Inflammatory macrophage (primary cell): ENCODE results near the gene CRYBG2.
A peak's percentile ranks its signal among the peaks of the same experiment; 100 is the strongest.
"Not testable (repeated sequence)": the region's sequence is repeated elsewhere in the genome, so short reads cannot be mapped to it uniquely, and the experiment has no call there.

Experiments
- DNase-seq, 2 donors: peaks; one replicate each; pipeline ENCODE4 v3.0.0-alpha.2; 2020 to 2022

The CRYBG2 gene

DNA sequence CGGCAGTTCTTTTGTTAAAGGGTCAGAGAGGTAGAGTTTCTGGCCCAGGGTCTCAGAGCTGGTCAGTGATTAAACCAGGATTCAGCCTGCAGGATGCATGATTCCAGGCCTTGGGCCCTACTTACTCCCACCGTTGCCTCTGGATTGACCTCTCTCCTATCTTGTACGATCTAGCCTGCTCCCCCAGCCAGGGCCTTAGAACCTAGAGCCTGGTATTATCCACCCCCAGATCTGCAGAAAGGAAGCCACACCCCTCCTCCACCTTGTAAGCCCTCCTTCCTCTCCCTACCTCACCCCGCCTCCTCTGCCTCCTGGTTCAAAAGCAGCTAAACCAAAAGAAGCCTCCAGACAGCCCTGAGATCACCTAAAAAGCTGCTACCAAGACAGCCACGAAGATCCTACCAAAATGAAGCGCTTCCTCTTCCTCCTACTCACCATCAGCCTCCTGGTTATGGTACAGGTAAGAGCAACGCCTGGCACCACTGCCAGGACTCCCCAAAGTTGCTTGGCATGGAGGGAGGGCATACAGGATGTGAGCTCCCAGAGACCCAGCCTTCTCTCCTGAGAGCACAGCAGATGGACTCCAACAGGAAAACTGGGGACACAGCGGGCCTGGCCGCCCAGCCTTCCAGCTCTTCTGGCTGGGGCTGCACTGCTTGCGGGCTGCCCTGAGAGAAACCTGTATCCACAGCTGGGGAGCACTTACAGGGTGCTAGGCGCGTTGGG, 36.2 kb downstream of the CRYBG2 start, which contains the start of gene CD52:
TSS of gene CD52 (plus strand) at position 347 of the 726 bp plus-strand sequence. CDS start at position 407, 60 bp downstream.
- DNase-seq: peak; percentile 48 to 75

- DNase-seq: peak in 1 of 2 donors; percentile 32
Observed at GRCh38 chr1:26317146-26317545, 36.8 kb downstream of the CRYBG2 start.

DNA sequence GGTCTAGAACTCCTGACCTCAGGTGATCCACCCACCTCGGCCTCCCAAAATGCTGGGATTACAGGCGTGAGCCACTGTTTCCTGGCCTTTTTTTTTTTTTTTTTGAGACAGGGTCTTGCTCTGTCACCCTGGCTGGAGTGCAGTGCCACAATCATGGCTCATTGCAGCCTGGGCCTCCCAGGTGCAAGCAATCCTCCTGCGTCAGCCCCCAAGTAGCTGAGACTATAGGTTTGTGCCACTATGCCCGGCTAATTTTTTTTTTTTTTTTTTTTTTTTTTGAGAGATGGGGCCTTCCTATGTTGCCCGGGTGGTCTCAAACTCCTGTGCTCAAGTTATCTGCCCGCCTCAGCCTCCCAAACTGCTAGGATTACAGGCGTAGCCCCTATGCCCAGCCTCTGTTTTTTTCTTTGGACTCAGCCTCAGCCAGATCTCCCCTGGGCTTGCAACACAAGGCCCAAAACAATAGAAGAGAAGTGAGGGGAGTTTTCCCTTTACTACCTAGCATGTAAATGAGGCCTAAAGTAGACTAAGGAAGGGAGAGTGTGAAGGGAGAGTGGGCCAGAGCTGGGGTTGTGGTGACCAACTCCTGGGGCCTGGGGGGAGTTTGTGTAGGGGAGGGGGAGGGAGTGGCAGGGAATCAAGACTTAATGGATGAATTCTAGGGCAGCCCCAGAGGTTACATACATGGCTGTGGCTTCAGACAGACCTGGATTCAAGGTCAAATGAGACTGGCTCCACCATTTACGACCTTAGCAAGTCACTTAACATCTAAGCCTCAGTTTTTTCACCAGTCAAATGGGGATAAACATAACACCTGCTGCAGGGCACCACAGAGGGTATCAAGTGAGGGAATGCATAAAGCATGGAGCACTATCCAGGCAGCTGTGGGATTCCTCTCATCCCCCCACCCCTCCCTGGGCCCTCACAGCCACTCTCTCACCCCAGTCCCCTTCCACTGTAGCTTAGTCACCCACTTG, 37.8 kb downstream of the CRYBG2 start:
- no peak for DNase-seq

GRCh38 chr1:26314501-26314900, 39.4 kb downstream of the CRYBG2 start:
- peak; percentile 25 to 69 for DNase-seq

- DNase-seq: peak; percentile 42 to 54
Observed at GRCh38 chr1:26307966-26308899, 45.7 kb downstream of the CRYBG2 start.

GRCh38 chr1:26307363-26307781, 46.6 kb downstream of the CRYBG2 start:
- DNase-seq: no peak

DNA sequence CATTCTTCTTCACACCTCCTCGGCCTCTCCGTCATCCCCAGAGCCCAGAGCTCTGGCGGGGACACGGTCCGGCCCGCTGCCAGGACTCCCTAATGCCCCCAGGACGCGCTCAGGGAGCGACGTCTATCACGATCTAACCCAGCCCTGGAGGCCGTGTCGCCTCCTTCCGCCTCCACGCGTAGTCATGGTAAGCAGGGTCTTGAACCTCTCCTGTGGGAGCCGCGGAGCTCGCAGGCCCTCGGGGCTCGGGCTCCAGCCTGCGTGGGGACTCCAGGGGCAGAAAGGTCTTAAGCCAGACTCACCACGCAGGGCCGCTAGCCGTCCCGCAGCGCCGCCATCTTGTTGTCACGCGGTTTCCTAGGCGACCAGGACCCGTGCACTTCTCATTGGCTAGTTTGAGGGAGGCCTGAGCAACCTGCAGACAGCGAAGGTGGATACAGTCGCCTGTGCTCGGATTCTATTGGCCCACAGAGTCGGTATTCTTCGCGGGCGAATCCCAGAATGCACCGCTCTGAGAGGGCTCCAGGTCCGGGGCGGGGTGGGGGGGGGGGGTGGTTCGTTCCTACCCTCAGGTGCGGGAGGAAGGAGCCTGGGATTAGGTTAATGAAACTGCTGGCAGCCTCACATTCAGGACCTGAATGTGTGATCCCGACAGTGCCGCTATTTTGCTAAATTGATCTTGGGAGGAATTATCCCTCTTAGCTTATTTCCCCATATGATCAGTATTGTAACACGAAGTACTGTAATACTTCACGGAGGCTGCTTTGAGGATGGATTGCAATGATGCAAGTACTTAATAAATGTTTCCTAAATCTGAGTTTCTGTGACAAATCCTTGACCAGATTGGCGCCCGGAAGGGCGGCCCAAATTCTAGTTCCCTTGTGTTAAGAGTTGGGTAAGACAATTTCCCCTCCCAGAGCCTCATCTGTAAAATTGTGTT, 47.4 kb downstream of the CRYBG2 start, which contains the start of gene UBXN11:
TSS of gene UBXN11 (minus strand) at position 347 of the 940 bp plus-strand sequence. CDS start 3,753 bp downstream, outside the sequence.
- DNase-seq: peak; percentile 96 to 98

DNA sequence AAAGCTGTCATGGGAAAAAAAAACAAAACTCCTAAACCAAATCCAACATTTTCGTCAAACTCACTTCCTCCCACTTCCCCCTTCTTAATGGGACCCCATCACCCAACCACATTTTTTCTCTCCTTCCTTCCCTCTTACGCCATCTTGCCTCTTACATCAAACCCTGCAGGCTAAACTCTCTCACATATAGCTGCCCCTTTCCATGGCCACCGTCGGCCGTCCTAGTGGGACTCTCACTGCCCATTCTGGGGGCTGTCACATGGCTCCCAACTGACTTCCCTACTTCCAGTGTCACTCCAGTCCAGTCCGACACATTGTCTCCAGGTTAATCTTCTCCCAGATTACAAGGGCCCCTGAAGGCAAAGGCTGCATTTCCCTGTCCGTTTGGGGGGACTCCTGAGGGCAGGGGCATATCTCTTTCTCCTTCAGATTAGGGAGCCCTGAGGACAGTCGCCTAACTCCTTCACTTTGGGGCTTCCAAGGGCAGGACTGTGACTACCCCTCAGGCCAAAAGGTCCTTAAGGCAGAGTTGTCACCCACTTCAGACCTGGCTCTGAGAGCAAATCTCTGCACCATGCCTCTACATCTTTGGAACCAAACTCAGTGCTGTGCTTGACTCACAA, 48.2 kb downstream of the CRYBG2 start:
- peak; percentile 61 to 74 for DNase-seq

- no peak for DNase-seq
Observed at GRCh38 chr1:26302733-26303405, 51.1 kb downstream of the CRYBG2 start.

DNA sequence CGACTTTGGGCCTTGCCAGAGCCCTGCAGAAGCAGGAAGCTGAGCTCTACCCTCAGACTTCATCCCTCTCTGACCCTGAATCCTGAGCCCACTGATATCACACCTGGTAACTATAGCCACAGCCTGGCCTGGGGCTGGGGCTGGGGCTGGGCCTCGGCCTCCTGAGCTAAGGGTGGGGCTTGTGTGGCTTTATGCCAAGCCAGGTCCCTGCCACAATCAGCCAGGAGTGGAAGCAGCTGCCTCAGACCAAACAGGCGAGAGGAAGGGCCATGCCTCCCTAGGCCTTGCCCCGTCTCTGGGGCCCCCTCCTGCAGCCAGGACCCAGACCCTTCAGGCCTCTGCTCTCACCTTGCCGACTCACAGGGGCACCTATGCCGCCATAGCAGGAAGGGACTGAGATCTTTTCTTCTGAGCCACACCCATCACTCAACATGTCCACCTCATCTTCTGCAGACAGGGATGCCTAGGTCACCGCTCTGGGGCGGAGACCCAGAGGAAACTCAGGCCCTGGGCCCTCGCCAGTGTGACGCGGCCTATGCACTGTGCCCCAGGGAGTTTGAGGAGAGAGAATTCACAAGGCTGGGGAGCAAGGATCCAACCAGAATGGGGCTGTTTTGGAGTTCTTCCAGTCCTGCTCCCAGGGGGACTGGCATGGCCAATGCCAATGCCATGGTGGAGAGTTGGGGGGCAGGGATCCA, 53.2 kb downstream of the CRYBG2 start:
- no peak for DNase-seq

- DNase-seq: no peak
Observed at GRCh38 chr1:26297791-26298124, 56.2 kb downstream of the CRYBG2 start.

GRCh38 chr1:26297057-26297790, 56.7 kb downstream of the CRYBG2 start:
- DNase-seq: no peak

GRCh38 chr1:26296340-26297056, 57.4 kb downstream of the CRYBG2 start:
- no peak for DNase-seq

- DNase-seq: no peak
Observed at GRCh38 chr1:26295194-26296138, 58.5 kb downstream of the CRYBG2 start.

DNA sequence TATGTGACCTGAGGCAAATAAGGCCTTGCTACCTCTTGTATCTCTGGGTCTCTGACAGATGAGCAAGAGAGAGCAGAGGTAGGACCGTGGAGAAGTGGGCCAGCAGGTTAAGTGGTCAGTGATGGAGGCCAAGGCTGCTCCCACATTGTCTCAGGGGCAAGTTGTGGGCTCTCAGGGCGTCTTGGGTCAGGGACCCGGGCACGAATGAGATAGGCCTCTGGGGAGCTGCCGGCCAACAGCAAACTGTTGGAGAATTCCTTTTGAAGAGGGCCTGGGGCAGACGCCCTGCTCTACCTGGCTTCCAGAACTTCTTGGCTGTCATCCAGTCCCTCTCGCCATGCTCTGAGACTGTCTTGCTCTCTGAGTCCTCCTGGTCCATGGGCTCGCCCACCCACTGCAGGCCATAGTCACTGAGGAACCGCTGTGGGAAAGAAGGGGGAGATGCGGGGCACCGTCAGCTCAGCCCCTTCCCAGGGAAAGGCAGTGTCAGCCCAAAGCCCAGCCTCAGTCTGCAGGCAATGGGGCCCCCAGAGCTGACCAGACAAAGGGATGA, 59.9 kb downstream of the CRYBG2 start:
- no peak for DNase-seq

DNA sequence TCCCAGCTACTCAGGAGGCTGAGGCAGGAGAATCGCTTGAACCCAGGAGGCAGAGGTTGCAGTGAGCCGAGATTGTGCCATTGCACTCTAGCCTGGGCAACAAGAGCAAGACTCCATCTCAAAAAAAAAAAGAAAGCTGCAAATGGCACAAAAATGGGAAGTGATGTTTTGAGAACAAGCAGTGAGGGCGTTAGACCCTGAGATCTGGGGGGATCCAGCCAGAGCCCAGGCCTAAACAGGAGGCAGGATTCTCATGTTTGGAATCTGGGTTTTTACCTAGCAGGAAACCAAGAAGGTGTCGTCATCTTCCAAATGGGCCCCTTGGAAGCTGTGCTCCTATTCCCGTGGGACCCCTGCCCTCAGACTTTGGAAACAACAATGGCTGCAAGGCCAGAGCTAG, 61.2 kb downstream of the CRYBG2 start:
- not testable (repeated sequence) for DNase-seq
